Esophagus muscularis mucosa (tissue), 4 donors: ENCODE measurements around the gene YWHAG. TPM values are rescaled to one million over a fixed set of nuclear protein-coding genes. Genes with fewer than 3 reads are reported as not detected.
A peak's percentile ranks its signal among the peaks of the same experiment; 100 is the strongest.

Source experiments
- DNase-seq: peaks from one replicate; pipeline ENCODE4 v3.0.0-alpha.2; 2017; ENCODE audit errors: extremely low spot score
- H3K27ac ChIP-seq, 4 donors: fragments of 200-600 bp; sonication (generic); replicated peaks in 1 of 4; 1 replicate in 3 of 4; 2 replicates in 1 of 4; pipeline ENCODE4 v1.5.1; 2016 to 2019; ENCODE audit warnings: mild to moderate bottlenecking in 1 of 4
- H3K27me3 ChIP-seq, 4 donors: fragments of 200-600 bp; sonication (generic); one replicate each; pipeline versions ENCODE4 v1.5.1 to v1.6.0; 2016 to 2019
- H3K36me3 ChIP-seq, 4 donors: fragments of 200-600 bp; sonication (generic); one replicate each; pipeline ENCODE4 v1.5.1; 2016 to 2019
- H3K4me1 ChIP-seq, 4 donors: fragments of 200-600 bp; sonication (generic); one replicate each; pipeline ENCODE4 v1.5.1; 2016 to 2019
- H3K4me3 ChIP-seq, 4 donors: fragments of 200-600 bp; sonication (generic); 1 replicate in 2 of 4; 2 replicates in 2 of 4; pipeline ENCODE4 v1.5.1; 2016 to 2019; ENCODE audit warnings: mild to moderate bottlenecking in 4 of 4, moderate library complexity in 1 of 4
- H3K9me3 ChIP-seq, 4 donors: fragments of 200-600 bp; sonication (generic); 1 replicate in 3 of 4; 2 replicates in 1 of 4; pipeline ENCODE4 v1.5.1; 2016 to 2019
- CTCF ChIP-seq, 3 experiments: fragments of 200-600 bp in 2 of 3; fragments of 450-650 bp in 1 of 3; sonication (generic) in 2 of 3; IDR thresholded peaks; one replicate each; pipeline ENCODE4 v1.5.1; 2017 to 2019; ENCODE audit warnings: antibody characterized with exemption in 3 of 3, mild to moderate bottlenecking in 2 of 3, moderate library complexity in 1 of 3
- EP300 ChIP-seq: sonication (generic); formaldehyde crosslinking; IDR thresholded peaks from one replicate; pipeline ENCODE4 v1.6.1; 2017; ENCODE audit warnings: antibody characterized with exemption
- POLR2A ChIP-seq: fragments of 450-650 bp; IDR thresholded peaks from one replicate; pipeline ENCODE4 v1.6.1; 2017; ENCODE audit warnings: antibody characterized with exemption, moderate library complexity, mild to moderate bottlenecking, low read depth
- POLR2AphosphoS5 ChIP-seq, 2 donors: sonication (generic); formaldehyde crosslinking; IDR thresholded peaks; one replicate each; pipeline ENCODE4 v1.6.1; 2017; ENCODE audit warnings: antibody characterized with exemption in 2 of 2
- WGBS: methylation state at CpG from one replicate; pipeline ENCODE4 v1.1.5; 2018; 5-methylcytosine and 5-hydroxymethylcytosine counted together
- intact Hi-C: fragments of 100-400 bp; cut with DNase I; formaldehyde crosslinking; loops from one replicate; pipeline ENCODE4 v1.15.1; 2023
- total RNA-seq, 4 donors: library from RNA; depleted of rRNA; stranded (reverse); fragments of >200 nt; gene quantifications; one replicate each; pipeline versions ENCODE4 v1.1.0 to v1.2.1, GENCODE V29; 2016

YWHAG gene
- total RNA-seq, 4 donors from 2014 or later, result 55.7 to 91.6 (median 73.7) TPM

- 7% methylated on average over 10 of the region's 36 CpGs for WGBS
- Histone ChIP-seq H3K4me1 (peaks cover 3 to 33% (median 31%) of the 10 kb centered on the region in 4 donors), H3K4me3 (peak overlapping the region; percentile 55 to 73 (median 59)), H3K27ac (peak overlapping the region in 1 of 4 donors; percentile 34), H3K36me3 (no peaks in the 10 kb centered on the region), H3K9me3 (no peaks in the 10 kb centered on the region), H3K27me3 (peaks cover 0 to 55% (median 12%) of the 10 kb centered on the region in 4 donors)
- intact Hi-C loops, result loop anchor here (5.0 to 10.0 kb wide), 3 partner anchors 35 to 107 kb away; partner anchors contain the start of gene YWHAG
- DNase-seq, result no peak
- no peak for TF ChIP-seq CTCF (IDR thresholded peaks at IDR 0.05)
- TF ChIP-seq POLR2A, result no peak
- TF ChIP-seq EP300, result no peak
- no peak for TF ChIP-seq POLR2AphosphoS5 (IDR thresholded peaks at IDR 0.05)
Measured at GRCh38 chr7:76281706-76282343, 77.0 kb downstream of the YWHAG start.

GRCh38 chr7:76281006-76281705 is 77.6 kb downstream of the YWHAG start:
- Histone ChIP-seq H3K4me1 (peaks cover 3 to 33% (median 31%) of the 10 kb centered on the region in 4 donors), H3K27ac (no peak overlapping the region), H3K4me3 (peak overlapping the region; percentile 55 to 73 (median 59)), H3K36me3 (no peaks in the 10 kb centered on the region), H3K27me3 (peaks cover 0 to 61% (median 12%) of the 10 kb centered on the region in 4 donors), H3K9me3 (no peaks in the 10 kb centered on the region)
- 6% methylated on average over 33 of the region's 63 CpGs for WGBS
- DNase-seq, result no peak
- no peak for TF ChIP-seq POLR2A
- TF ChIP-seq POLR2AphosphoS5 (IDR thresholded peaks at IDR 0.05), result no peak
- TF ChIP-seq CTCF (IDR thresholded peaks at IDR 0.05), result no peak
- no peak for TF ChIP-seq EP300
- intact Hi-C loops, result loop anchor here (5.0 to 10.0 kb wide), 3 partner anchors 36 to 106 kb away; partner anchors contain the start of gene YWHAG

GRCh38 chr7:76280408-76280807 is 78.4 kb downstream of the YWHAG start:
- Histone ChIP-seq H3K27ac (no peak overlapping the region), H3K27me3 (peaks cover 0 to 65% (median 12%) of the 10 kb centered on the region in 4 donors), H3K9me3 (no peaks in the 10 kb centered on the region), H3K4me1 (peaks cover 3 to 33% (median 31%) of the 10 kb centered on the region in 4 donors), H3K4me3 (no peak overlapping the region), H3K36me3 (no peaks in the 10 kb centered on the region)
- intact Hi-C loops, result loop anchor here (5.0 to 10.0 kb wide), 3 partner anchors 37 to 106 kb away; partner anchors contain the start of gene YWHAG
- WGBS, result 18% methylated on average over 19 of the region's 25 CpGs
- TF ChIP-seq CTCF (IDR thresholded peaks at IDR 0.05) (no peak), EP300 (no peak), POLR2AphosphoS5 (IDR thresholded peaks at IDR 0.05) (no peak), POLR2A (no peak)
- no peak for DNase-seq

GRCh38 chr7:76278540-76278939 is 80.3 kb downstream of the YWHAG start:
- Histone ChIP-seq H3K36me3 (no peaks in the 10 kb centered on the region), H3K9me3 (no peaks in the 10 kb centered on the region), H3K27me3 (peaks cover 0 to 78% (median 11%) of the 10 kb centered on the region in 4 donors), H3K4me3 (no peak overlapping the region), H3K27ac (no peak overlapping the region), H3K4me1 (peaks cover 3 to 32% (median 31%) of the 10 kb centered on the region in 4 donors)
- DNase-seq, result no peak
- WGBS, result no CpG with 5 or more reads among the region's 1 CpG
- TF ChIP-seq POLR2AphosphoS5 (IDR thresholded peaks at IDR 0.05) (no peak), CTCF (IDR thresholded peaks at IDR 0.05) (no peak), POLR2A (no peak), EP300 (no peak)
- intact Hi-C loops, result no loop called here

Other genes with a start within 250 kb of the YWHAG start
- gene SRRM3, start 157.1 kb downstream of the YWHAG start, total RNA-seq, result 1 to 10 TPM; 2.1 to 4.9 (median 2.7) TPM
- 1,000 to 10,000 TPM in 3 of 4 donors, 100 to 1,000 TPM in 1; 927 to 2,513 (median 1,694) TPM for gene HSPB1, start 56.3 kb downstream of the YWHAG start, total RNA-seq
- gene SSC4D, start 50.7 kb upstream of the YWHAG start, total RNA-seq, result under 1 TPM in 3 of 4 donors, not detected in 1; 0.39 to 0.66 (median 0.46) TPM
- 1 to 10 TPM in 1 of 4 donors, under 1 TPM in 1, not detected in 2; 0.46 to 1.0 TPM for gene ZP3, start 66.0 kb upstream of the YWHAG start, total RNA-seq
- 10 to 100 TPM; 18.1 to 35.2 (median 25.3) TPM for gene DTX2, start 102.7 kb upstream of the YWHAG start, total RNA-seq
- gene UPK3B, start 151.6 kb upstream of the YWHAG start, total RNA-seq, result under 1 TPM in 2 of 4 donors, not detected in 2; 0.75 to 0.84 TPM
- gene SPDYE16, start 184.3 kb upstream of the YWHAG start, total RNA-seq, result under 1 TPM in 1 of 4 donors, not detected in 3; 0.19 TPM